Stimulated activated CD4-positive, alpha-beta T cell treated with anti-CD3 and anti-CD28 coated beads, Interleukin-12 subunit alpha, Interleukin-12 subunit beta, amount 100 ng/mL, for 24 hours (primary cell): Measurements from ENCODE around the gene PCNX2.
"Not testable (repeated sequence)": the region's sequence is repeated elsewhere in the genome, so short reads cannot be mapped to it uniquely, and the experiment has no call there.

ENCODE experiments used
- DNase-seq, 2 experiments: peaks; one replicate each; pipeline ENCODE4 v3.0.0-alpha.2; 2020; ENCODE audit warnings: low read depth in 2 of 2

PCNX2 gene

GRCh38 chr1:233107716-233108130 lies 187.8 kb downstream of the PCNX2 start:
- DNase-seq: not testable (repeated sequence)

GRCh38 chr1:233107130-233107660 lies 188.3 kb downstream of the PCNX2 start:
- no peak for DNase-seq

DNA sequence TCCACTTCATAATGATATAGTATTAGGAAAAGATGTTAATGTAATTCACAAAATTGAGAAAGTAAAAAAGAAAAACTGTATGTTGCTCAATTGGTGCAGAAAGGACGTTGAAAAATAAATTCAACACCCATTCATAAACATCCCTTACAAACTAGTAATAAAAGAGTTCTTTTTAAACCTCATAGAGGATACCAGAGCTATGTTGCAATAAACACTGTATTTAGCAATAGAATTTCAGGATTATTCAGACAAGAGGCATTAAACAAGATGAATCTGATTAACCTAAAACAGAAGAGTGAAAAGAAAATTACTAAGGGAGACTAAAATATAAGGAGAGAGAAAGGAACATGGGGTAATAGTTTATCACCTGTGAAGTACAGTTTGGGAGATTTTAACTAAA lies 190.3 kb downstream of the PCNX2 start:
- no peak for DNase-seq

DNA sequence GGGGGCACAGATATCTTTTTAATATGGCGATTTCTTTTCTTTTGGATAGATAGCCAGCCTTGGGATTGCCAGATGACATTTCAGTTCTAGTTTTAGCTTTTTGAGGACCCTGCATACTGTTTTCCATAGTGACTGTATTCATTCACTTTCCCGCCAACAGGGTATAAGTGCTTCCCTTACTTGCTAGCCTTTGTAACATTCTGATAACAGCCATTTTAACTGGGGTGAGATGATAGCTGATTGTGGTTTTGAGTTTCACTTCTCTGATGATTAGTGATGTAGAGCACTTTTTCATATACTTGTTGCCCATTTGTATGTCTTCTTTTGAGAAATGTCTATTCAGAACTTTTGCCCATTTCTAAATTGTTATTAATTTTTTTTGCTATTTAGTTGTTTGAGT lies 193.2 kb downstream of the PCNX2 start:
- no peak for DNase-seq

GRCh38 chr1:233097959-233098580 lies 197.5 kb downstream of the PCNX2 start:
- DNase-seq: no peak

DNA sequence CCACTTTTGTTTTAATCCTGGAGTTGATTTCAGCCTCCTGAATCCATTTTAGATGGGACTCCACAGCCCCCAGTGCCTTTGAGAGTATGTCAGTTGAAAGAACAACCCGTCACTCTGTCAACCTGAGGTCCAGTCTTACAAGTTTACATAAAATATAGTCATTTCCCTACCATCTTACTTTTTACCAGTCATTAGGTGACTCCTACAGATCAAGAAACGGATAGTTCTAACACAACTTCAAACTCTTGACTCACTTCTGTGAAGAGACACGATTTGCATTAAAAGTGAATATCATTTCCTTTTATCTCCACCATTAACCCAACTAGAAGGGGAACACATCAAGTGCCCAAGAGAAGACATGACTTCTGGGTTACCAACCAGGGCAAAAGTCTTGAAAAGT lies 198.0 kb downstream of the PCNX2 start:
- no peak for DNase-seq

GRCh38 chr1:233094691-233095090 lies 200.8 kb downstream of the PCNX2 start:
- DNase-seq: no peak

- DNase-seq: no peak
Measured at GRCh38 chr1:233094269-233094668, 201.3 kb downstream of the PCNX2 start.

GRCh38 chr1:233090746-233091494 lies 204.6 kb downstream of the PCNX2 start:
- no peak for DNase-seq

GRCh38 chr1:233089251-233089650 lies 206.3 kb downstream of the PCNX2 start:
- no peak for DNase-seq

DNA sequence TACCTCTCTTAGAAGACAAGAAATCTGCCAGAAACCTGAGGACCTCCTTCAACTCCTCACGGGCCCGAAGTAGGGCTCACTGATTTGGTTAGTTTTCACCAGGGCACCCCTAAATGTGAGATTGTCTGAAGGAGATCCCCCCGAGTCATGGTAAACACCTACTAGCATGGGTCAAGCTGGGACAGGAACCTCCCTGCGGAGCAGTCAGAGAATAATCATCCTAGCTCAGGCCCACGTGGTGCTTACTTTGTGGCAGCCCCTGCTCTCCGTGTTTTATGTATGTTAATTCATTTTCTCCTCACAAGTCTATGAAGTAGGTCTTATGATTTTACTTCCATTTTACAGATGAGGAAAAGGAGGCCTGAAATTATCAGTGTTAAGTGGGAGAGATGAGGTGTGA lies 206.9 kb downstream of the PCNX2 start:
- DNase-seq: no peak

DNA sequence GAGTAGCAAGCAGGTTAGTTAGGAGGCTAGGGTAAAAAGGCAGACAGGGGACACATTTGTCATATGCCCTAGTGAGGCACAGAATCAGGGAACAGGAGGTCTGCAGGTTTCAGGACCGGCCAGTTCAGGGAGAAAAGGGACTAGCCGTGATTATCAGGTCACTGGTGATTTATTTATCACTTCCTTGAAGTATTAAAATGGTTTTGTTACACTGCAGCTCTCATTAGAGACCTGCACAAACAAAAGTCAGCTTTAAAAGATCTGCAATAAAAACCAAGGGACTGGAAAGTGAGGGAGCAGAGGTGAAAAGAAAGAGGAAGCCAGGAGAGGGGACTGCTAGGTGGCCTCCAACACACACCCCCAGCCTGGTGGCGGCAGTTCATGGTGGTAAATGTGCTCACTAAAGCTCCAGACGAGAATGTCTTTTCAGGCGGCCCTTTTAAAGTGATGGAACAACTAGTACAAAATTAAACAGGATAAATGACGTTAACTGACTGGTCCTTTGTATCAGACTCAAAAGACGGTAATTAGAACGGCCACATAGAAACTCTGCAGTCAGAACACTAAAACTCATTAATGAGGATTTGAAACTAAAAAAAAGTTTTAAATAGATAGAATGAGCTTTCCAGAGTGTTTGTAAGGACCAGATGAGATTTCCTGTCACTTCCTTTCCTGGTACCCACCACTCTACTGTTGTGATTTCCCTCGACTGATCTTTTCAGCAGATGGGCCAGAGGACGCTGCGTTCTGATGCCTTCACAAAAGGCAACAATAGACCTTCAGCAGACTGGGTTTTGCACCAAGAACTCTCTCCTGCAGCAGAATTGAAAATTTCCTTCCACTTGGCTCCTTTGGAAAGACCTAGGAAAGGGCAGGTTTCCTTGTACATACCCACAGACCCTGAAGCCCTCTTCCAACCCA lies 208.3 kb downstream of the PCNX2 start:
- no peak for DNase-seq

- no peak for DNase-seq
Measured at GRCh38 chr1:233085566-233085965, 210.0 kb downstream of the PCNX2 start.

GRCh38 chr1:233082778-233083550 lies 212.6 kb downstream of the PCNX2 start:
- no peak for DNase-seq

- no peak for DNase-seq
Measured at GRCh38 chr1:233081735-233082134, 213.8 kb downstream of the PCNX2 start.

DNA sequence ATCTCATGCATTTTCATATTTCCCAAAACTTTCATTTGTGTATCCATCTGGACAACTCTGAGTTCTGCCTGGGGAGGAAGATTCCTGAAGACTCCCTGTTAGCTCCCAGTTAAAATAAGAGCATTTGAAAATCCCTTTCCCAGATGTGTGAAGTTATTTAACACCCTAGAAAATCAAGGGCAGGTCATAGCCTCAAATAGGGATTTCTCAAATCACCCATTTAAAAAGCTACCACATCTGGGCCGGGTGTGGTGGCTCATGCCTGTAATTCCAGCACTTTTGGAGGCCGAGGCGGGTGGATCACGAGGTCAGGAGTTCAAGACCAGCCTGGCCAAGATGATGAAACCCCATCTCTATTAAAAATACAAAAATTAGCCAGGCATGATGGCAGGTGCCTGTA lies 214.7 kb downstream of the PCNX2 start:
- DNase-seq: not testable (repeated sequence)

DNA sequence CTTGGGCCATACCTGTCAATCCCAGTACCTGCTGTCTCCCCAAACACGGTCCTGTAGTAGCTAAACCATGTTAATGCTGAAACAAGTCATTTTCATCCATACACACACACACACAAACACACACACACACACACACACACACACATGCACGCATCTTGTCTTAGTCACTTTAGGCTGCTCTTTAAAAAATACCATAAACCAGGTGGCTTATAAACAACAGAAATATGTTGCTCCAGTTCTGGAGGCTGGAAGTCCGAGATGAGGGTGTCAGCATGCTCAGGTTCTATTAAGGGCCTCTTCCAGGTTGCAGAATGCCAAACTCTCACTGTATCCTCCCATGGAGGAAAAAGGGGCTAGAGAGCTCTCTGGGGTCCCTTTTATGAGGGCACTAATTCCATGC lies 215.2 kb downstream of the PCNX2 start:
- no peak for DNase-seq

GRCh38 chr1:233079574-233079973 lies 216.0 kb downstream of the PCNX2 start:
- no peak for DNase-seq

GRCh38 chr1:233078396-233078795 lies 217.1 kb downstream of the PCNX2 start:
- no peak for DNase-seq

- DNase-seq: no peak
Measured at GRCh38 chr1:233075915-233076295, 219.6 kb downstream of the PCNX2 start.

DNA sequence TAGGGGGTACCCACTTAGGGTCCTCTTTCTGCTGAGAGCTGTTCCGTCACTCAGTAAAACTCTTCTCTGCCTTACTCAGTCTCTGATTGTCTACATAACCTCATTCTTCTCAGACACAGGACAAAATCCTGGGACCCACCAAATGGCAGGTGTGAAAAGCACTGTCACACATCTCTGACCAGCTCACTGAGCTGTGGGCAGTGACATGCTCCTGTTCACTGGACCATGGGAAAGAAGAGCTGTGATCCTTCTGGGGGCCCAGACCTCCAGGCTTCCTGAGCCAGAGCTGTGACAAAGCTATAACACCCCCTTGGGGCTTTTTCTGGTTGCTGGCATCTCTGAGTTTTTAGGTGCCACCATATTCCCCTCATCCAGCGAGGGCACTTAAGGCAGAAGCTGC lies 229.4 kb downstream of the PCNX2 start:
- no peak for DNase-seq
